NT2/D1 (cell line): ENCODE results near the gene ZNF443.
"Not testable (repeated sequence)": the region's sequence is repeated elsewhere in the genome, so short reads cannot be mapped to it uniquely, and the experiment has no call there.

Experiments
- DNase-seq: peaks from one replicate; pipeline ENCODE4 v3.0.0-alpha.2; 2011; ENCODE audit warnings: low read depth, low spot score
- H3K27me3 ChIP-seq: 2 replicates; pipeline ENCODE4 v1.6.0; 2011; ENCODE audit warnings: mild to moderate bottlenecking; ENCODE audit not compliant: insufficient read length, insufficient read depth
- H3K36me3 ChIP-seq: 2 replicates; pipeline ENCODE4 v1.6.1; 2011; ENCODE audit warnings: mild to moderate bottlenecking, low read length, mixed read lengths; ENCODE audit not compliant: insufficient read depth, insufficient read length
- H3K4me1 ChIP-seq: 2 replicates; pipeline ENCODE4 v1.5.1; 2011; ENCODE audit not compliant: insufficient read depth, insufficient read length
- H3K4me3 ChIP-seq: 2 replicates; pipeline ENCODE4 v1.5.1; 2011; ENCODE audit warnings: low read depth; ENCODE audit not compliant: insufficient read length
- H3K9ac ChIP-seq: 2 replicates; pipeline ENCODE4 v1.6.0; 2011; ENCODE audit warnings: low read depth; ENCODE audit not compliant: insufficient read length
- H3K9me3 ChIP-seq: 2 replicates; pipeline ENCODE4 v1.5.1; 2011; ENCODE audit warnings: mild to moderate bottlenecking, low read length; ENCODE audit not compliant: insufficient read depth
- SUZ12 ChIP-seq: IDR thresholded peaks from 2 replicates; pipeline ENCODE4 v1.6.1; 2011; ENCODE audit not compliant: insufficient read length, insufficient read depth; ENCODE audit errors: extremely low read depth
- YY1 ChIP-seq: IDR thresholded peaks from 2 replicates; pipeline ENCODE4 v1.6.1; 2011; ENCODE audit not compliant: insufficient read length, insufficient read depth
- ZNF274 ChIP-seq: IDR thresholded peaks from 2 replicates; pipeline ENCODE4 v1.6.1; 2011; ENCODE audit warnings: mild to moderate bottlenecking, low read depth, low read length

The ZNF443 gene

DNA sequence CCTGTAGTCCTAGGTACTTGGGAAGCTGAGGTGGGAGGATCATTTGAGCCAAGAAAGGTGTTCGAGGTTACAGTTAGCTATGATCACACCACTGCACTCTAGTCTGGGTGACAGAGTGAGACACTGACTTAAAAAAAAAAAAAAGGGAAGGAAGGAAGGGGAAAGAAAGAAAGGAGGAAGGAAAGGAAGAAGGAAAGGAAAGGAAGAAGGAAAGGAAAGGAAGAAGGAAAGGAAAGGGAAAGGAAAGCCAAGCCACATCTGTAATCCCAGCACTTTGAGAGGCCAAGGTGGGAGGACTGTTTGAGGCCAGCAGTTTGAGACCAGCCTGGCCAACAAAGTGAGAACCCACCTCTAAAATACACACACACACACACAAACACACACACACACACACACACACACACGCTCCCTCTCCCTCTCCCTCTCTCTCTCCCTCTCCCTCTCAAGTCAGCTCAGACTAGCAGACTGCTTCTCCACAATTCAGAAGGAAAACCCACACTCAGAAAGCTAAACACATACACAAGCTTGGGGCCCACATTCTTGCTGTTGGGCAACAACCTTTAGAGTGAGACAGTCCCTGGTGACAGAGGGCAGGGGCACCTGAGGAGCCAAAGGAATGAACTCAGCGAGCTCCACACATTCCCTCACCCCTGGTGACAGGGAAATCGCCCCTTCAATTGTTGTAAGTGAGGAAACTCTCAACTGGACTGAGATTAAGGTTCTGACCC is 41.1 kb upstream of the ZNF443 start:
- no peak for DNase-seq
- Histone ChIP-seq H3K4me3 (no peak overlapping the region), H3K9ac (no peak overlapping the region)

GRCh38 chr19:12478234-12478941 is 37.6 kb upstream of the ZNF443 start:
- no peak for DNase-seq
- Histone ChIP-seq H3K4me3 (no peak overlapping the region), H3K9ac (no peak overlapping the region), H3K36me3 (no peaks in the 10 kb centered on the region), H3K27me3 (no peaks in the 10 kb centered on the region), H3K4me1 (no peaks in the 10 kb centered on the region), H3K9me3 (peaks cover 11% of the 10 kb centered on the region; the same call in 1 of the 2 replicates)
- no peak for TF ChIP-seq SUZ12
- no peak for TF ChIP-seq ZNF274
- no peak for TF ChIP-seq YY1

More for the DNA sequence above, 41.1 kb upstream of the ZNF443 start:
- H3K36me3 ChIP-seq: no peaks in the 10 kb centered on the region
- H3K4me1 ChIP-seq: no peaks in the 10 kb centered on the region
- TF ChIP-seq YY1: no peak
- TF ChIP-seq SUZ12: no peak
- TF ChIP-seq ZNF274: no peak
- no peaks in the 10 kb centered on the region for H3K9me3 ChIP-seq
- peaks cover 7% of the 10 kb centered on the region for H3K27me3 ChIP-seq

DNA sequence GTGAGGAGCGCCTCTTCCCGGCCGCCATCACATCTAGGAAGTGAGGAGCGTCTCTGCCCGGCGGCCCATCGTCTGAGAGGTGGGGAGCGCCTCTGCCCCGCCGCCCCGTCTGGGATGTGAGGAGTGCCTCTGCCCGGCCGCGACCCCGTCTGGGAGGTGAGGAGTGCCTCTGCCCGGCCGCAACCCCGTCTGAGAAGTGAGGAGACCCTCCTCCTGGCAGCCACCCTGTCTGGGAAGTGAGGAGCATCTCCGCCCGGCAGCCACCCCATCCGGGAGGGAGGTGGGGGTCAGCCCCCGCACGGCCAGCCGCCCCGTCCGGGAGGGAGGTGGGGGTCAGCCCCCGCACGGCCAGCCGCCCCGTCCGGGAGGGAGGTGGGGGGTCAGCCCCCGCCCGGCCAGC is 26.8 kb upstream of the ZNF443 start:
- Histone ChIP-seq H3K9me3 (peaks cover 75% of the 10 kb centered on the region), H3K36me3 (peaks cover 13% of the 10 kb centered on the region)
- not testable (repeated sequence) for H3K4me1 ChIP-seq, DNase-seq, H3K9ac ChIP-seq, H3K4me3 ChIP-seq, H3K27me3 ChIP-seq

DNA sequence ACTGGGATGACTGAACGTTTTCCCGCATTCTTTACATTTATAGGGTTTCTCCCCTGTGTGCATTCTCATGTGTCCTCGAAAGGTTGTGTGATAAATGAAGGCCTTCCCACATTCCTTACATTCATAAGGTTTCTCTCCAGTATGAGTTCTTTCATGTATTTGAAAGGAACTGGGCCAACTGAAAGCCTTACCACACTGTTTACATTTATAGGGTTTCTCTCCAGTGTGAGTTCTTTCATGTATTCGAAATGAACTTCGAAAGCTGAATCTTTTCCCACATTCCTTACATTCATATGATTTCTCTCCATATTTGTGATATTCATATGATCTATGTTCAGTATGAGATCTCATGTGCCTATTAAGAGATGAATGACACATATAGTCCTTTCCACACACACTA is 24.4 kb upstream of the ZNF443 start:
- no peaks in the 10 kb centered on the region for H3K4me1 ChIP-seq
- H3K9ac ChIP-seq: no peak overlapping the region
- no peaks in the 10 kb centered on the region for H3K27me3 ChIP-seq
- no peak for DNase-seq
- no peak overlapping the region for H3K4me3 ChIP-seq
- H3K9me3 ChIP-seq: peaks cover 78% of the 10 kb centered on the region
- TF ChIP-seq YY1 (no peak), ZNF274 (peak; percentile 69; the same call in 1 of the 2 replicates)
- peaks cover 13% of the 10 kb centered on the region for H3K36me3 ChIP-seq

DNA sequence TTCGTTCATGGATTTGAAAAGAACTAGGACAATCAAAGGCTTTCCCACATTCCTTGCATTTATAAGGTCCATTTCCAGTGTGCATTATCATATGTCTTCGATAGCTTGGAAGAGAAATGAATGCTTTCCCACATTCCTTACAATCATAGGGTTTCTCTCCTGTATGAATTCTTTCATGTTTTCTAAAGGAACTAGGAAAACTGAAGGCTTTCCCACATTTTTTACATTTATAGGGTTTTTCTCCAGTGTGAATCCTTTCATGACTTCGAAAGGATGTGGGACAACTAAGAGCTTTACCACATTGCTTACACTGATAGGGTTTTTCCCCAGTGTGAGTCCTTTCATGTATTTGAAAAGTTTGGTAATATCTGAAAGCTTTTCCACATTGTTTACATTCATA is 23.9 kb upstream of the ZNF443 start:
- no peaks in the 10 kb centered on the region for H3K4me1 ChIP-seq
- H3K27me3 ChIP-seq: no peaks in the 10 kb centered on the region
- H3K36me3 ChIP-seq: peaks cover 13% of the 10 kb centered on the region
- peaks cover 74% of the 10 kb centered on the region for H3K9me3 ChIP-seq
- no peak for DNase-seq
- H3K4me3 ChIP-seq: no peak overlapping the region
- H3K9ac ChIP-seq: no peak overlapping the region
- peak; percentile 40; the same call in 1 of the 2 replicates for TF ChIP-seq ZNF274
- TF ChIP-seq SUZ12: no peak
- TF ChIP-seq YY1: no peak

DNA sequence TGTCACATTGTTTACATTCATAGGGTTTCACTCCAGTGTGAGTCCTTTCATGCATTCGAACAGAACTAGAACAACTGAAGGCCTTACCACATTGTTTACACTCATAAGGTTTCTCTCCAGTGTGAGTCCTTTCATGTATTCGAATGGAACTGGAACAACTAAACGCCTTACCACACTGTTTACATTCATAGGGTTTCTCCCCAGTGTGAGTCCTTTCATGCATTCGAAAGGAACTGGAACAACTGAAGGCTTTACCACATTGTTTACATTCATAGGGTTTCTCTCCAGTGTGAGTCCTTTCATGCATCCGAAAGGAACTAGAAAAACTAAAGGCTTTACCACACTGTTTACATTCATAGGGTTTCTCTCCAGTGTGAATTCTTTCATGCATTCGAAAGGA is 23.3 kb upstream of the ZNF443 start:
- not testable (repeated sequence) for H3K27me3 ChIP-seq, H3K4me1 ChIP-seq, H3K9ac ChIP-seq, DNase-seq, H3K4me3 ChIP-seq
- peak; percentile 79 for TF ChIP-seq ZNF274
- Histone ChIP-seq H3K36me3 (peaks cover 13% of the 10 kb centered on the region), H3K9me3 (peaks cover 68% of the 10 kb centered on the region)

DNA sequence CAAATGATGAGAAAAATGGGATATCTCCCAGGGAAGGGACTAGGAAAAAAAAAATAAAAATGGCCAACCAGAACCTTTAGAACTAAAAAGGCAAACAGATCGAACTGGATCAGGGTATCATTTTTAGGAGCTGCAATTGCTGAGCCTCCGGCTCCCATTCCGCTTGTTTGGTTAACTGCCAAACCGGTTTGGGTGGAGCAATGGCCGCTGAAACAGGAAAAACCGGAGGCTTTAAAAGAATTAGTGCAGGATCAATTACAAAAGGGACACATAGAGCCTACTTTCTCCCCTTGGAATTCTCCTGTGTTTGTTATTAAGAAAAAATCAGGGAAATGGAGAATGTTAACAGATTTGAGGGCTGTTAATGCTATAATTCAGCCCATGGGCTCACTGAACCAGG is 12.7 kb upstream of the ZNF443 start:
- DNase-seq: no peak

More for the DNA sequence above, 12.7 kb upstream of the ZNF443 start:
- H3K4me3 ChIP-seq: no peak overlapping the region
- H3K27me3 ChIP-seq: no peaks in the 10 kb centered on the region
- no peaks in the 10 kb centered on the region for H3K36me3 ChIP-seq
- H3K9me3 ChIP-seq: peaks cover 27% of the 10 kb centered on the region
- no peak for TF ChIP-seq ZNF274
- H3K9ac ChIP-seq: no peak overlapping the region
- no peaks in the 10 kb centered on the region for H3K4me1 ChIP-seq
